Diencephalon (tissue), 1 donor: ENCODE results near the gene MRPS18A. TPM values are rescaled to one million over a fixed set of nuclear protein-coding genes. Genes with fewer than 3 reads are reported as not detected.

Experiments used
- total RNA-seq: library from RNA; depleted of rRNA; stranded (reverse); fragments of >200 nt; gene quantifications from one replicate; pipeline ENCODE4 v1.2.3, GENCODE V29; 2014

MRPS18A gene
- 23.1 TPM for total RNA-seq

DNA sequence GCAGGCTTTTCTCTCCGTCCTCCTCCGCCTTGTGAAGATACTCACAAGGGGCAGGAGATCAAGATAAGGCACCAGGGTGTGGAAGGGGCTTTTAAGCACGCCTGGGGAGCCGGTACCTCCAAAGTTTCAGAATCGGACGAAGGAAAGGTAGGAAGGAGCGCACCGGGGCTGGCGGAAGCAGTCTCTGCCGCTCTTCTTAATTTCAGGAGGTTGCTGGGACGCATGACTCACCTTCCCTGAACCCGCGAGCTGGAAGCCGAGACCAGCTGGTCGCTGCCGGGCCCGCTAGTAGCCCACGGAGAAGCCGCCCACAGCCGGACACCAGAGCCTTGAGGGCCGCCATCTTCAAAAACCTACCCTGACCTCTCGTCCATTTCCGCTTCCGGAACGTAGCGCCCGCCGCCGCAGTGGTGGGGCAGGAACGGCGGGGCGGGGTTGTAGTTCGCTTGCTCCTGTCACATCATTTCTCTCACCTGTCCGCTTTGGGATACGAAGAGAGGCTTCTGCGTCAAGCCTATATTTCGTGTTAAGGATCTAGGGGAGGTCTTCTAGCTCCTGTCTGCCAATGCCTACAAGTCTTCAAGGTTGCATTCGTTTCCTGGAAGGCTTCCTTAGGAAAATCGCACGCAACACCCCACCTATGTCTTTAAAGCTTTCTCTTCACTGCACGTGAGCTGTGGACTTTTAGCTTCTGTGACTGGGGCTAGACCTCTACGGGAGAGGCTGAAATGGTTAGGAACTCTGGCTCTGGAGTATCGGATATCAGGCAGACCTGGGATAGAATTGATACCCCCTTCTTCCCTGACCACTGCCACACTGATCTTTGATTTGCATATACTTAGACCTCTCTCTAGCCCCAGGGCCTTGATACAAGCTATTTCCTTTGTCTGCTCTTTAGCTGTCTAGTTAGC lies at the start of gene MRPS18A:
Gene MRPS18A (minus strand): TSS at position 355 of the 911 bp plus-strand sequence. CDS start 12 bp downstream, at position 343.

DNA sequence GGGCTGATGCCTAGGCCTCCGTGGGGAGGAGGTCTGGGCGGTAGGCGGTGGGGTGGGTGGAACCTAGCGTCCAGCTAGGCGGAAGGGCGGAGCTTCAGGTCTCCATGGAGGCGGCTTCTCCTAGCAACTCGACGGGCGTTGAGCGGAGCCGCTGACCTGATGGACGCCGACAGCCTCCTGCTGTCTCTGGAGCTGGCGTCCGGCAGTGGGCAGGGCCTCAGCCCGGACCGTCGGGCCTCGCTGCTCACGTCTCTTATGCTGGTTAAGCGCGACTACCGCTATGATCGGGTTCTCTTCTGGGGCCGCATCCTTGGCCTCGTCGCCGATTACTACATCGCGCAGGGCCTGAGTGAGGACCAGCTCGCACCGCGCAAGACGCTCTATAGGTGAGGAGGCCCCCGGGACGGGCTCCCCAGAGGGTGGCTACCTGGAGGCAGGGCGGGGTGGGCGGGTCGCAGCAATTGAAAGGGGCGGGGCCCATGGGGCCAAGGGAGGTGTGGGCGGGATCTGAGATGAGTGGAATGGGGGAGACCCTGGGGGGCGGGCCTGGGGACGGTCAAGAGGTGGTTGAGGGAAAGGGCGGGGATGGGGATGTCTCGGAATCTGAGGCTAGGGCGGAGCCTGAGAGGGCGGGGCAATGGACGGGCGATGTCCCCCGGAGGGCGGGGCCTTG lies 42.5 kb downstream of the MRPS18A start, which contains the start of gene RSPH9:
Gene RSPH9 (plus strand): TSS at position 97 of the 673 bp plus-strand sequence. CDS start 63 bp downstream, at position 160.

DNA sequence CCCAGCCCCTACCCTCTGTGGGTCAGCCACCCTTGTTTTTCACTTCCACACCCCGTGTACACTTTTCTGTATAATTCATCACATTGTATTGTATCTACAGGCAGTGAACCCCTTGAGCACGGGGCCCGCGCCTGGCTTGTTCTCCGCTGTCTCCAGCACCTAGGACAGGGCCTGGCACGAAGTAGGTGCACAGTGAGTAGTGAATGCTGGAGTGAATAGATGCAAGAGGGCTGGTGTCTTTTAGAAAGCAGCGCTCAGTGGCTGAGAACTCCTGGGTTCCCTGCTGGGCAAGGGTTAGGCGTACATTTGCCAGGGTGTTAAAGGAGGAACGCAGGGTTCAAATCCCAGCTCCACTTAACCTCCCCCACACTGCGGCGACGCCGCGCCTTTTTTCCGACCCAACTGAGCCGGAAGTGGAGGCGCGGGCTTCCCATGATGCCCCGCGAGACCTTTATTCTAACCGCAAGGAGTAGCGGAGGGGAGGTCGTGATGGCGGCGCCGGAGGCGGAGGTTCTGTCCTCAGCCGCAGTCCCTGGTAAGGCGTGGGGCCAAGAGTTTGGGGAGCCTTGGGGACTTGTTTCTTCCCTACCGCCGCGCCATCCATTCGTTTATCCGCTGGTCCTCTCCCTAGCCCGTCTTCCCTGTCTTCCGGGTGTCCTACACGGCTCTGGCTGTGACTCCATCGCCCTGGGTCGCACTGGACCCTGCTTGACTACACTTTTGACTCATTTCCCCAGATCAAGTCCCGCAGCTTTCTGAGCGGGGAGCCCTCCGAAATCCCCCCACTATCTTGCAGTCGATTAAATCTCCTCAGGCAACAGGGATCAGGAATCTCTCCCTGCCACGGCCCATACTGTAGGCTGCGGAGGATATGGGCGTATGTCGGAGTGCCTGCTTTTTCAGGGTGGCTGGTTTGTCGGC lies 51.9 kb downstream of the MRPS18A start, which contains the start of gene MAD2L1BP:
Gene MAD2L1BP (plus strand): TSS at position 454 of the 921 bp plus-strand sequence. CDS start 36 bp downstream, at position 490.

DNA sequence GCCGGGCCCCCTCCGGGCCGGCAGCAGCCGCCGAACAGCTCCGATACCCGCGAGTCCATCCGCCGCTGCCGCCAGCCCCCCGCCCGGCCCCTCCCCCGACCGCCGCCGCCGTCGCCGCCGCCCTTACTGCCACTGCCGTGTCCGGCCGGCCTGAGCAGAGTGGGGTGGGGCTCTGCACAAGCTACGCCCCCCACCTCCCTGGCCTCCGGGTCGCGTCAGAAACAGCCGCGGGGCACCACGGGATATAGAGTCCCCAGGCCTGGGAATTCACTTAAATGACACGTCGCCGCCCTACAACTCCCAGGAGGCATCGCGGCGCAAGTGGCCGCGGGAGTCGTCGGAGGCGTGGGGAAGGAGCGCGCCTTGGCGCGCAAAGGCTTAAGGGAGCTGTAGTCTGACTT lies 58.5 kb downstream of the MRPS18A start, which contains the start of gene GTPBP2:
Gene GTPBP2 (minus strand): TSS at position 161 of the 401 bp plus-strand sequence. CDS start 102 bp downstream, at position 59.

Other genes starting within 250 kb of the MRPS18A start
- 8.3 TPM for gene DLK2, start 232.2 kb downstream of the MRPS18A start, total RNA-seq
- 5.1 TPM for gene TJAP1, start 210.2 kb downstream of the MRPS18A start, total RNA-seq
- gene LRRC73, start 177.4 kb downstream of the MRPS18A start, total RNA-seq, result 5.3 TPM
- gene YIPF3, start 170.9 kb downstream of the MRPS18A start, total RNA-seq, result 66.7 TPM
- gene POLR1C, start 170.7 kb downstream of the MRPS18A start, total RNA-seq, result 25.6 TPM
- gene XPO5, start 111.8 kb downstream of the MRPS18A start, total RNA-seq, result 52.4 TPM
- 10.6 TPM for gene POLH, start 111.6 kb downstream of the MRPS18A start, total RNA-seq
- gene GTPBP2, start 58.5 kb downstream of the MRPS18A start, total RNA-seq, result 30.9 TPM
- gene MAD2L1BP, start 52.0 kb downstream of the MRPS18A start, total RNA-seq, result 23.1 TPM
- 6.0 TPM for gene RSPH9, start 42.8 kb downstream of the MRPS18A start, total RNA-seq
- 37.4 TPM for gene VEGFA, start 82.4 kb upstream of the MRPS18A start, total RNA-seq